Frontal cortex (tissue), 4 donors: ENCODE data around the gene FAM107B. TPM values are rescaled to one million over a fixed set of nuclear protein-coding genes. Genes with fewer than 3 reads are reported as not detected.

Experiments used
- DNase-seq, 2 donors: peaks; one replicate each; pipeline ENCODE4 v3.0.0; 2012; ENCODE audit warnings: low spot score in 2 of 2
- FAIRE-seq: peaks from 2 replicates; lab custom pipeline; 2012; peaks lifted over from hg19 to GRCh38; lab: Jason Lieb, UNC
- total RNA-seq: library from RNA; depleted of rRNA; stranded (reverse); fragments of >200 nt; gene quantifications from one replicate; pipeline ENCODE4 v1.2.3, GENCODE V29; 2014
- donor health status: control.
- donor health status: control.
- donor health status: control.

The FAM107B gene
- total RNA-seq, 1 donor from 2014 or later, result 77.9 TPM

- DNase-seq (no peak), FAIRE-seq (no peak)
Observed at GRCh38 chr10:14549496-14549895, 225.2 kb downstream of the FAM107B start.

- FAIRE-seq (no peak), DNase-seq (no peak)
Observed at GRCh38 chr10:14548970-14549369, 225.7 kb downstream of the FAM107B start.

GRCh38 chr10:14548474-14548873, 226.2 kb downstream of the FAM107B start:
- FAIRE-seq (no peak), DNase-seq (no peak)

GRCh38 chr10:14547816-14548215, 226.9 kb downstream of the FAM107B start:
- FAIRE-seq, result no peak
- no peak for DNase-seq

- no peak for DNase-seq
- FAIRE-seq, result no peak
Observed at GRCh38 chr10:14545827-14546226, 228.9 kb downstream of the FAM107B start.

GRCh38 chr10:14543904-14544210, 230.8 kb downstream of the FAM107B start:
- FAIRE-seq, result no peak
- DNase-seq, result no peak

GRCh38 chr10:14543046-14543903, 231.4 kb downstream of the FAM107B start:
- DNase-seq, result no peak
- FAIRE-seq, result no peak

GRCh38 chr10:14541379-14541778, 233.3 kb downstream of the FAM107B start:
- FAIRE-seq (no peak), DNase-seq (no peak)

- DNase-seq (no peak), FAIRE-seq (no peak)
Observed at GRCh38 chr10:14540611-14541010, 234.1 kb downstream of the FAM107B start.

- FAIRE-seq, result no peak
Observed at GRCh38 chr10:14540062-14540461, 234.6 kb downstream of the FAM107B start.

GRCh38 chr10:14539176-14539575, 235.5 kb downstream of the FAM107B start:
- no peak for DNase-seq

More at GRCh38 chr10:14540062-14540461, 234.6 kb downstream of the FAM107B start:
- no peak for DNase-seq

GRCh38 chr10:14536241-14537213, 238.2 kb downstream of the FAM107B start:
- no peak for FAIRE-seq
- peak in 1 of 2 donors; percentile 44 for DNase-seq

More at GRCh38 chr10:14539176-14539575, 235.5 kb downstream of the FAM107B start:
- no peak for FAIRE-seq

GRCh38 chr10:14535457-14536130, 239.1 kb downstream of the FAM107B start:
- no peak for DNase-seq
- FAIRE-seq, result no peak

- FAIRE-seq, result no peak
- DNase-seq, result no peak
Observed at GRCh38 chr10:14534152-14534551, 240.5 kb downstream of the FAM107B start.

- FAIRE-seq, result no peak
- no peak for DNase-seq
Observed at GRCh38 chr10:14533295-14533694, 241.4 kb downstream of the FAM107B start.

GRCh38 chr10:14532473-14533251, 242.0 kb downstream of the FAM107B start:
- no peak for DNase-seq
- no peak for FAIRE-seq

- FAIRE-seq, result no peak
- no peak for DNase-seq
Observed at GRCh38 chr10:14531974-14532373, 242.7 kb downstream of the FAM107B start.

- no peak for FAIRE-seq
- no peak for DNase-seq
Observed at GRCh38 chr10:14530465-14530864, 244.2 kb downstream of the FAM107B start.

- no peak for FAIRE-seq
- DNase-seq, result no peak
Observed at GRCh38 chr10:14529351-14529750, 245.3 kb downstream of the FAM107B start.
